HG03095 (cell line): ENCODE results near the gene DUSP7.
"Not testable (repeated sequence)": the region's sequence is repeated elsewhere in the genome, so short reads cannot be mapped to it uniquely, and the experiment has no call there.

Experiments
- ATAC-seq: cut with Tn5 transposase; IDR thresholded peaks from one replicate; pipeline ENCODE4 v1.9.1; 2021; ENCODE audit warnings: moderate library complexity; ENCODE audit not compliant: unreplicated experiment

DUSP7 gene

GRCh38 chr3:52050571-52050970 lies 5.8 kb downstream of the DUSP7 start:
- ATAC-seq = no peak

- ATAC-seq = no peak
These were observed 6.9 kb downstream of the DUSP7 start for GRCh38 chr3:52049503-52049902.

- no peak for ATAC-seq
These were observed 8.9 kb downstream of the DUSP7 start for GRCh38 chr3:52047295-52047960.

GRCh38 chr3:52046902-52047239 lies 9.5 kb downstream of the DUSP7 start:
- no peak for ATAC-seq

- no peak for ATAC-seq
These were observed 10.0 kb downstream of the DUSP7 start for GRCh38 chr3:52046186-52046901.

- ATAC-seq = no peak
These were observed 11.3 kb downstream of the DUSP7 start for GRCh38 chr3:52044869-52045619.

GRCh38 chr3:52043750-52044149 lies 12.6 kb downstream of the DUSP7 start:
- no peak for ATAC-seq

- not testable (repeated sequence) for ATAC-seq
These were observed 13.3 kb downstream of the DUSP7 start for GRCh38 chr3:52043039-52043438.

- ATAC-seq = no peak
These were observed 15.1 kb downstream of the DUSP7 start for GRCh38 chr3:52041118-52041731.

- no peak for ATAC-seq
These were observed 15.8 kb downstream of the DUSP7 start for GRCh38 chr3:52040600-52040999.

- ATAC-seq = no peak
These were observed 16.5 kb downstream of the DUSP7 start for GRCh38 chr3:52039846-52040245.

GRCh38 chr3:52039426-52039825 lies 16.9 kb downstream of the DUSP7 start:
- ATAC-seq = no peak

GRCh38 chr3:52038227-52038626 lies 18.1 kb downstream of the DUSP7 start:
- no peak for ATAC-seq

GRCh38 chr3:52037291-52037690 lies 19.1 kb downstream of the DUSP7 start:
- ATAC-seq = no peak

GRCh38 chr3:52036829-52037228 lies 19.5 kb downstream of the DUSP7 start:
- no peak for ATAC-seq

GRCh38 chr3:52036222-52036694 lies 20.1 kb downstream of the DUSP7 start:
- no peak for ATAC-seq

- ATAC-seq = no peak
These were observed 21.7 kb downstream of the DUSP7 start for GRCh38 chr3:52034651-52035050.

- no peak for ATAC-seq
These were observed 22.2 kb downstream of the DUSP7 start for GRCh38 chr3:52034212-52034611.

GRCh38 chr3:52033748-52034147 lies 22.6 kb downstream of the DUSP7 start:
- not testable (repeated sequence) for ATAC-seq

- ATAC-seq = no peak
These were observed 23.5 kb downstream of the DUSP7 start for GRCh38 chr3:52032702-52033408.

- ATAC-seq = no peak
These were observed 24.5 kb downstream of the DUSP7 start for GRCh38 chr3:52031896-52032295.
